HCT116 (cell line): ENCODE results near the gene TAF8. TPM values are rescaled to one million over a fixed set of nuclear protein-coding genes. Genes with fewer than 3 reads are reported as not detected.

Experiments
- ATAC-seq: fragments of 200-7000 bp; cut with Tn5 transposase; 2 replicates; pipeline ENCODE4 v1.9.1; 2020; ENCODE audit warnings: mild to moderate bottlenecking, moderate library complexity
- BruUV-seq: library from RNA; stranded (reverse); fragments of 400-500 nt; replicated peaks from 2 replicates; lab custom pipeline; 2021; lab: Mats Ljungman, UMichigan
- CTCF ChIA-PET: fragments of 300-600 bp; sonication (Branson Sonifier 250); formaldehyde crosslinking; loops from one replicate; lab custom pipeline; 2021; ENCODE audit warnings: antibody characterized with exemption; lab: Charles Lee
- POLR2A ChIA-PET: fragments of 300-600, 350-600 bp; sonication (Branson Sonifier 250); formaldehyde crosslinking; loops from one replicate; lab custom pipeline; 2021; ENCODE audit warnings: antibody characterized with exemption; lab: Charles Lee
- RAD21 ChIA-PET, 2 experiments: fragments of 300-600 bp; sonication (Branson Sonifier 250); formaldehyde crosslinking; loops; one replicate each; lab custom pipeline; 2023; ENCODE audit warnings: low total read pairs in 2 of 2; ENCODE audit not compliant: uncharacterized antibody in 2 of 2, unreplicated experiment in 2 of 2, low non-redundant PET in 1 of 2; lab: Charles Lee
- DNase-seq: peaks from one replicate; pipeline ENCODE4 v3.0.0-alpha.2; 2010; ENCODE audit warnings: low read depth, low spot score
- H2AFZ ChIP-seq: fragments of 200-600 bp; shearing (Covaris generic), sonication (generic); 2 replicates; pipeline ENCODE4 v1.6.1; 2017; ENCODE audit warnings: low read depth, mixed run types, mixed read lengths, antibody characterized with exemption, low read length; ENCODE audit not compliant: poor library complexity, severe bottlenecking
- H3K27ac ChIP-seq: 2 replicates; pipeline ENCODE4 v1.5.1; 2012; ENCODE audit warnings: low read depth, low read length
- H3K27me3 ChIP-seq: fragments of 200-600 bp; sonication (generic); 2 replicates; pipeline ENCODE4 v1.6.1; 2016; ENCODE audit warnings: mixed run types, low read length, mixed read lengths; ENCODE audit not compliant: insufficient read depth
- H3K36me3 ChIP-seq, 2 experiments: fragments of 200-500 bp in 1 of 2; fragments of 200-600 bp in 1 of 2; sonication (Bioruptor generic) in 1 of 2; sonication (generic) in 1 of 2; 2 replicates each; pipeline versions ENCODE4 v1.5.1 to v1.6.1; 2014 to 2016; ENCODE audit warnings: low read length in 2 of 2, inconsistent platforms in 1 of 2, mixed read lengths in 1 of 2, mixed run types in 1 of 2; ENCODE audit not compliant: insufficient read depth in 2 of 2, control insufficient read depth in 1 of 2
- H3K4me1 ChIP-seq, 2 experiments: fragments of 200-600 bp in 1 of 2; sonication (generic) in 1 of 2; 2 replicates each; pipeline versions ENCODE4 v1.5.1 to v1.6.1; 2012 to 2017; ENCODE audit warnings: low read length in 2 of 2, inconsistent platforms in 1 of 2, mild to moderate bottlenecking in 1 of 2, mixed read lengths in 1 of 2, mixed run types in 1 of 2, moderate library complexity in 1 of 2; ENCODE audit not compliant: insufficient read depth in 2 of 2, control insufficient read depth in 1 of 2
- H3K4me2 ChIP-seq: fragments of 200-600 bp; sonication (generic); 2 replicates; pipeline ENCODE4 v1.6.1; 2017; ENCODE audit warnings: mixed run types, low read length, mixed read lengths
- H3K4me3 ChIP-seq, 2 experiments: fragments of 200-600 bp in 1 of 2; sonication (generic) in 1 of 2; replicated peaks in 1 of 2; 2 replicates each; pipeline ENCODE4 v1.5.1; 2011 to 2016; ENCODE audit warnings: low read length in 2 of 2, control low read depth in 1 of 2, low read depth in 1 of 2, mild to moderate bottlenecking in 1 of 2, mixed read lengths in 1 of 2, mixed run types in 1 of 2
- H3K79me2 ChIP-seq: fragments of 200-600 bp; sonication (generic); 2 replicates; pipeline ENCODE4 v1.6.1; 2017; ENCODE audit warnings: mild to moderate bottlenecking, mixed run types, low read length, moderate library complexity, mixed read lengths; ENCODE audit not compliant: insufficient read depth
- H3K9ac ChIP-seq: fragments of 200-600 bp; sonication (generic); 2 replicates; pipeline ENCODE4 v1.6.1; 2016; ENCODE audit warnings: low read length, mixed read lengths
- H3K9me2 ChIP-seq: fragments of 200-600 bp; sonication (generic), shearing (Covaris generic); 2 replicates; pipeline ENCODE4 v1.6.1; 2017; ENCODE audit warnings: mixed run types, mild to moderate bottlenecking, moderate library complexity; ENCODE audit not compliant: insufficient read depth
- H3K9me3 ChIP-seq, 2 experiments: fragments of 200-500 bp in 1 of 2; fragments of 200-600 bp in 1 of 2; sonication (Bioruptor generic) in 1 of 2; sonication (generic) in 1 of 2; 2 replicates each; pipeline ENCODE4 v1.6.1; 2014 to 2017; ENCODE audit warnings: low read length in 2 of 2, mixed read lengths in 2 of 2, inconsistent platforms in 1 of 2, low read depth in 1 of 2, mild to moderate bottlenecking in 1 of 2, mixed run types in 1 of 2, moderate library complexity in 1 of 2; ENCODE audit not compliant: control insufficient read depth in 1 of 2, insufficient read depth in 1 of 2
- H4K20me1 ChIP-seq: fragments of 200-600 bp; sonication (generic), shearing (Covaris generic); 2 replicates; pipeline ENCODE4 v1.6.1; 2017; ENCODE audit warnings: mixed run types, mild to moderate bottlenecking, moderate library complexity; ENCODE audit not compliant: insufficient read depth
- CBX3 ChIP-seq: IDR thresholded peaks from 2 replicates; pipeline ENCODE4 v1.6.1; 2012; ENCODE audit warnings: low read depth
- CTCF ChIP-seq, 3 experiments: fragments of 200-600 bp in 1 of 3; sonication (generic) in 1 of 3; IDR thresholded peaks in 2 of 3; conservative IDR thresholded peaks in 1 of 3; 2 replicates each; pipeline ENCODE4 v1.5.1; 2012 to 2017; ENCODE audit warnings: low read depth in 2 of 3, low read length in 2 of 3, antibody characterized with exemption in 1 of 3, borderline replicate concordance in 1 of 3, control low read depth in 1 of 3, mild to moderate bottlenecking in 1 of 3, mixed read lengths in 1 of 3, mixed run types in 1 of 3, moderate library complexity in 1 of 3; ENCODE audit not compliant: insufficient read depth in 1 of 3
- ELF1 ChIP-seq: IDR thresholded peaks from 2 replicates; pipeline ENCODE4 v1.6.1; 2012; ENCODE audit warnings: low read depth, borderline replicate concordance
- EZH2 ChIP-seq: fragments of 200-600 bp; sonication (generic); IDR thresholded peaks from 2 replicates; pipeline ENCODE4 v1.6.1; 2017; ENCODE audit warnings: antibody characterized with exemption, mixed run types
- EZH2phosphoT487 ChIP-seq: fragments of 200-600 bp; IDR thresholded peaks from 2 replicates; pipeline ENCODE4 v1.6.1; 2018; ENCODE audit warnings: antibody characterized with exemption, borderline replicate concordance
- FOSL1 ChIP-seq: IDR thresholded peaks from 2 replicates; pipeline ENCODE4 v1.6.1; 2012; ENCODE audit warnings: low read depth
- POLR2AphosphoS5 ChIP-seq: IDR thresholded peaks from 2 replicates; pipeline ENCODE4 v1.6.1; 2011; ENCODE audit warnings: mild to moderate bottlenecking, low read depth, low read length, moderate library complexity
- REST ChIP-seq: IDR thresholded peaks from 2 replicates; pipeline ENCODE4 v1.6.1; 2012; ENCODE audit warnings: low read depth
- SIN3A ChIP-seq: IDR thresholded peaks from 2 replicates; pipeline ENCODE4 v1.6.1; 2012; ENCODE audit warnings: low read depth
- YY1 ChIP-seq: IDR thresholded peaks from 2 replicates; pipeline ENCODE4 v1.6.1; 2011; ENCODE audit warnings: low read length, low read depth, moderate library complexity, mild to moderate bottlenecking; ENCODE audit not compliant: insufficient replicate concordance; ENCODE audit errors: extremely low read depth
- ZBTB33 ChIP-seq: IDR thresholded peaks from 2 replicates; pipeline ENCODE4 v1.6.1; 2011; ENCODE audit warnings: mild to moderate bottlenecking, low read length, moderate library complexity; ENCODE audit not compliant: insufficient replicate concordance; ENCODE audit errors: extremely low read depth
- intact Hi-C: fragments of 100-400 bp; cut with micrococcal nuclease; formaldehyde crosslinking; loops from 2 replicates; pipeline ENCODE4 v1.10.0; 2022
- total RNA-seq: library from RNA; stranded (reverse); gene quantifications from one replicate; pipeline ENCODE4 v1.2.1, GENCODE V29; 2021; ENCODE audit not compliant: unreplicated experiment

TAF8 gene
- total RNA-seq, 1 experiment from 2014 or later = 29.5 TPM

GRCh38 chr6:42010909-42011308, 39.4 kb upstream of the TAF8 start:
- Histone ChIP-seq H4K20me1 (no peaks in the 10 kb centered on the region), H3K36me3 (no peaks in the 10 kb centered on the region), H3K9ac (no peak overlapping the region), H3K27me3 (no peaks in the 10 kb centered on the region), H3K4me2 (no peak overlapping the region), H3K9me3 (no peaks in the 10 kb centered on the region), H3K27ac (no peak overlapping the region), H3K9me2 (no peaks in the 10 kb centered on the region), H3K4me1 (peaks cover 0 to 6% of the 10 kb centered on the region in 2 experiments; a peak in 1 of 4 replicates), H2AFZ (no peak overlapping the region), H3K4me3 (no peak overlapping the region), H3K79me2 (no peaks in the 10 kb centered on the region)
- CTCF ChIA-PET = no interaction called here
- RAD21 ChIA-PET = no interaction called here
- BruUV-seq = no TSS peak
- ATAC-seq (no peak), DNase-seq (no peak)
- intact Hi-C loops = no loop called here
- POLR2A ChIA-PET = no interaction called here
- TF ChIP-seq ELF1 = no peak

GRCh38 chr6:42012501-42013133, 37.7 kb upstream of the TAF8 start:
- BruUV-seq = no TSS peak
- Histone ChIP-seq H3K36me3 (no peaks in the 10 kb centered on the region), H3K27me3 (no peaks in the 10 kb centered on the region), H3K9me3 (no peaks in the 10 kb centered on the region), H3K79me2 (no peaks in the 10 kb centered on the region), H3K4me3 (no peak overlapping the region), H2AFZ (no peak overlapping the region), H3K4me2 (no peak overlapping the region), H3K4me1 (peaks cover 0 to 14% of the 10 kb centered on the region in 2 experiments; a peak in 1 of 4 replicates), H3K9ac (no peak overlapping the region), H3K27ac (no peak overlapping the region), H3K9me2 (no peaks in the 10 kb centered on the region), H4K20me1 (no peaks in the 10 kb centered on the region)
- no peak for DNase-seq
- CTCF ChIA-PET = no interaction called here
- intact Hi-C loops = no loop called here
- POLR2A ChIA-PET = no interaction called here
- no peak for TF ChIP-seq CBX3
- no peak for TF ChIP-seq POLR2AphosphoS5
- no peak for TF ChIP-seq EZH2phosphoT487
- TF ChIP-seq SIN3A = no peak
- TF ChIP-seq ZBTB33 = no peak
- no peak for TF ChIP-seq REST
- TF ChIP-seq YY1 = no peak
- TF ChIP-seq EZH2 = no peak
- TF ChIP-seq CTCF (IDR thresholded peaks at IDR 0.05 in 2 of 3, conservative IDR thresholded peaks at IDR 0.05 in 1 of 3; ENCODE audit: borderline replicate concordance in 1 of 3, insufficient read depth in 1 of 3, low read depth in 2 of 3, low read length in 2 of 3) = no peak
- no peak for TF ChIP-seq FOSL1
- ATAC-seq = no peak
- RAD21 ChIA-PET = no interaction called here
